Coronary artery (tissue), 2 donors: Measurements from ENCODE around the gene DISC1.

ENCODE experiments used
- DNase-seq: peaks from one replicate; pipeline ENCODE4 v3.0.0-alpha.2; 2017; ENCODE audit warnings: low spot score
- H3K27ac ChIP-seq, 2 donors: fragments of 200-600 bp; sonication (generic); one replicate each; pipeline ENCODE4 v1.5.1; 2016 to 2019
- H3K4me3 ChIP-seq: fragments of 200-600 bp; sonication (generic); 2 replicates; pipeline ENCODE4 v1.5.1; 2016; ENCODE audit warnings: mild to moderate bottlenecking, moderate library complexity
- CTCF ChIP-seq: fragments of 200-600 bp; sonication (generic); IDR thresholded peaks from one replicate; pipeline ENCODE4 v1.5.1; 2019; ENCODE audit warnings: antibody characterized with exemption

DISC1 gene

DNA sequence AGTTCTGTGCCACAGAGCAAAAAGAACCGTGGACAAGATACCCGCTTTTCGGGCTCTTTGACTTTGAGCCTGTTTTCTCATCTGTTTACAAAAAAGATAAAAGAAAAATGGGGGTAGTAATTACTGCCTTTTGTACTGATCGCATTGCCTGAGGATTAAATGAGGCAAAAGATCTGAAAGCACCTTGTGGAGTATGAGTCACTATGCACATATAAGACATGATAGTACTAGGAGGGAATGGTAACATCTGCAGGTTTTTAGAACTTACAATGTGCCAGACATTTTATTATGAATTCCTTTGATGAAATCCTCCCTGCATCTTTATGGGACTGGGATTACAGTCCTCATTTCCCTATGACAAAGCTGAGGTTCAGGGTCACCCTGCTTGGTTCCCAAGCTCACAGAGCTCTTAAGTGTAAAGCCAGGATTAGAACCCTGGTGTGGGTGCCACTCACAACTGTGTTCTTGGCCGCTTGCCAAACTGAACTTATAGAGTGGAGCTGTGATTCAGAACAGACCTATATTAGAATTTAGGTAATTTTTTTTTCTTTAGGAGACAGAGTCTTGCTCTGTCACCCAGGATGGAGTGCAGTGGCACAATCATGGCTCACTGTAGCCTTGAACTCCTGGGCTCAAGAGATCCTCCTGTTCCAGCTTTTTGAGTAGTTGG, 1.8 kb downstream of the DISC1 start:
- no peak for DNase-seq

GRCh38 chr1:231629132-231629531, 2.5 kb downstream of the DISC1 start:
- H3K4me3 ChIP-seq: no peak overlapping the region
- no peak overlapping the region for H3K27ac ChIP-seq
- DNase-seq: no peak

More for the DNA sequence above, 1.8 kb downstream of the DISC1 start:
- no peak overlapping the region for H3K27ac ChIP-seq
- no peak overlapping the region for H3K4me3 ChIP-seq
- no peak for TF ChIP-seq CTCF

DNA sequence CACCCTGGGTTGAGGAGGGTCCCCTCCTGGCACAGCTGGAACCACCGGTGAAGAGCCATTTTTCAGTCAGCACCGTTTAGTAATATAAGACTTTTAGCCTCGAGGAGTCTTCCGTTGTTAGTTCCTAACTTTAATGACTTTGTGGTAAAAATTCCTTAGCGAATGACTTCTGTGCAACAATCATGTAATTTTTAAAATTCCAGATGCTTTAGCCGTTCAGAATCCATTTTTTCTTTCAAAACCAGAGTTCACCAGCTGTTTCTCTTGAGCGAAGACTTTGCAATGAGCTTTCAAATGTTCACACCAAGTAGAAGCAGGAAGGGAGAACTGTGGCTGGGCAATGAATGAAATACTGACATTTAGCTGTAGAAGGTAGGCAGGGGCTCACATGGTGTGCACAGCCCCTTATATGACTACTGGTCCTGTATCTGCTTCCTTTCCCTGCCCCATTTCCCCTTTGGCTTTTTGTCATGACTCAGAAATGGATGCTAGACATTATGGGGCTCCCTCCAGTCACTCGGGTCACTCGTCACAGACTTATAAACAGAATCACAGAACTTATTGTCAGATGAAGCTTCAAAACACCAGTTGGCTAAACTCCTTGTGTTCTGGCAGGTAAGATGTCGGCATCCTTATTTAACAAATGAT, 4.1 kb downstream of the DISC1 start:
- Histone ChIP-seq H3K4me3 (no peak overlapping the region), H3K27ac (no peak overlapping the region)
- no peak for TF ChIP-seq CTCF
- no peak for DNase-seq

More at GRCh38 chr1:231629132-231629531, 2.5 kb downstream of the DISC1 start:
- no peak for TF ChIP-seq CTCF

DNA sequence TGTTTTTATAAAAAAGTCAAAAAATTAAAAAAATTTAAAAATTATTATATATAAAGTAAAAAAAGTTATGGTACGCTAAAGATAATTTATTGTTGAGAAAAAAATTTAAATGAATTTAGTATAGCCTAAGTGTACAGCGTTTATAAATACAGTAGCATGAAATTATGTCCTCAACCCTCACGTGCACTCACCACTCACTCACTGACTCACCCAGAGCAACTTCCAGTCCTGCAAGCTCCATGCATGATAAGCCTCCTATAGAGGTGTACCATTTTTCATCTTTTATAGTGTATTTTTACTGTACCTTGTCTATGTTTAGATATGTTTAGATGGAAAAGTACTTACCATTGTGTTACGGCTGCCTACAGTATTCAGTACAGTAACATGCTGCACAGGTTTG, 5.1 kb downstream of the DISC1 start:
- TF ChIP-seq CTCF: no peak
- DNase-seq: no peak

GRCh38 chr1:231632119-231632518, 5.5 kb downstream of the DISC1 start:
- DNase-seq: no peak
- Histone ChIP-seq H3K27ac (no peak overlapping the region), H3K4me3 (no peak overlapping the region)
- no peak for TF ChIP-seq CTCF

More for the DNA sequence above, 5.1 kb downstream of the DISC1 start:
- Histone ChIP-seq H3K4me3 (no peak overlapping the region), H3K27ac (no peak overlapping the region)

DNA sequence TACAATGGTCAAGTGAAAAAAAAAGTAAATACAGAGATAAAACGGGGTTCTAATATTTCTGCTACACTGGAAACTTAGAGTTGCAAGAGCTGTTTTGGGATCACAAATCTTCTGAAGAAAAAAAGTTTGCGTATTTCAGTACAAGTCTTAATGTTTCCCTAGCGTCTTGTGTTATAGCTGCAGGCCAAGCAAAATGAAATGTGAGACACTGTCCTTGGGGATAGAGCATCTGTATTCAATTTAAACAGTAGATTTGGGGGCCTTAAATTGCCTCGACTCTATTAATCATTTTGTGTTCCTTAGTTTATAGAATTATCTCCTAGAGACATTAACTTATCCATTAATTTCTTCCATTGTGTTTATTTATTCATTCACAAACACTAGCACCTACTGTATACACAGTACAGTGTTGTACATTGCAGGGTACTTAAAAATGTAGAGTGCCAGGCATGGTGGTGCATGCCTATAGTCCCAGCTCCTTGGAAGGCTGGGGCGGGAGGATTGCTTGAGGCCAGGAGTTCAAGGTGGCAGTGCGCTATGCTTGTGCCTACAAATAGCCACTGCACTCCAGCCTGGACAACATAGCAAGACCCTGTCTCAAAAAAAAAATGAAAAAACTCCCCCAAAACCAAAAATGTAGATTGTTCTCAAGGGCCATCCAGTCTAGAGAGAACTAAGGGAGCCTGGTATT, 7.9 kb downstream of the DISC1 start:
- H3K27ac ChIP-seq: no peak overlapping the region

More for the DNA sequence above, 7.9 kb downstream of the DISC1 start:
- H3K4me3 ChIP-seq: no peak overlapping the region
- no peak for TF ChIP-seq CTCF
- DNase-seq: no peak
